Endothelial cell (in vitro differentiated cells): ENCODE results near the gene KRT14. TPM values are rescaled to one million over a fixed set of nuclear protein-coding genes. Genes with fewer than 3 reads are reported as not detected.

Source experiments
- DNase-seq: peaks from one replicate; pipeline ENCODE4 v3.0.0; 2021; ENCODE audit warnings: low spot score
- H3K27ac Mint-ChIP-seq: one replicate; pipeline ENCODE4 v1.8.0; 2021; ENCODE audit warnings: mixed read lengths, inconsistent platforms; ENCODE audit not compliant: unreplicated experiment
- H3K27me3 Mint-ChIP-seq: one replicate; pipeline ENCODE4 v1.8.0; 2021; ENCODE audit warnings: mild to moderate bottlenecking, moderate library complexity, mixed read lengths, inconsistent platforms; ENCODE audit not compliant: unreplicated experiment
- H3K36me3 Mint-ChIP-seq: one replicate; pipeline ENCODE4 v1.8.0; 2021; ENCODE audit warnings: mild to moderate bottlenecking, low read depth, mixed read lengths, inconsistent platforms; ENCODE audit not compliant: unreplicated experiment
- H3K4me1 Mint-ChIP-seq: one replicate; pipeline ENCODE4 v1.8.0; 2021; ENCODE audit warnings: mild to moderate bottlenecking, mixed read lengths, inconsistent platforms; ENCODE audit not compliant: unreplicated experiment
- H3K4me3 Mint-ChIP-seq: one replicate; pipeline ENCODE4 v1.8.0; 2021; ENCODE audit warnings: mild to moderate bottlenecking, mixed read lengths, inconsistent platforms; ENCODE audit not compliant: unreplicated experiment
- H3K9me3 Mint-ChIP-seq: one replicate; pipeline ENCODE4 v1.8.0; 2021; ENCODE audit warnings: mixed read lengths, inconsistent platforms; ENCODE audit not compliant: unreplicated experiment
- CTCF ChIP-seq: fragments of 200-600 bp; sonication (generic); IDR thresholded peaks from one replicate; pipeline ENCODE4 v1.5.0; 2021; ENCODE audit warnings: antibody characterized with exemption; ENCODE audit not compliant: unreplicated experiment
- total RNA-seq: library from RNA; stranded (reverse); fragmentation: NEBNext Ultra II Directional; extraction: Animal tissue kit (Norgen Biotek cat#: 25700); gene quantifications from one replicate; pipeline ENCODE4 v1.2.1, GENCODE V29; 2021; ENCODE audit not compliant: unreplicated experiment

The KRT14 gene
- total RNA-seq, 1 donor from 2014 or later = not detected

- H3K36me3 Mint-ChIP-seq = no peaks in the 10 kb centered on the region
- H3K4me1 Mint-ChIP-seq = no peaks in the 10 kb centered on the region
- H3K9me3 Mint-ChIP-seq = no peaks in the 10 kb centered on the region
- H3K27me3 Mint-ChIP-seq = peaks cover 1% of the 10 kb centered on the region
- no peak overlapping the region for H3K27ac Mint-ChIP-seq
- TF ChIP-seq CTCF = no peak
- DNase-seq = no peak
- no peak overlapping the region for H3K4me3 Mint-ChIP-seq
Observed at GRCh38 chr17:41595585-41595984, 8.9 kb upstream of the KRT14 start.

GRCh38 chr17:41594363-41594915 lies 7.7 kb upstream of the KRT14 start:
- no peak overlapping the region for H3K4me3 Mint-ChIP-seq
- H3K27ac Mint-ChIP-seq = no peak overlapping the region
- peaks cover 1% of the 10 kb centered on the region for H3K27me3 Mint-ChIP-seq
- no peak for DNase-seq
- no peaks in the 10 kb centered on the region for H3K9me3 Mint-ChIP-seq
- no peak for TF ChIP-seq CTCF
- no peaks in the 10 kb centered on the region for H3K36me3 Mint-ChIP-seq
- no peaks in the 10 kb centered on the region for H3K4me1 Mint-ChIP-seq

- no peak for TF ChIP-seq CTCF
- Mint-ChIP-seq H3K27ac (no peak overlapping the region), H3K27me3 (peaks cover 1% of the 10 kb centered on the region)
Observed at GRCh38 chr17:41593306-41593981, 6.7 kb upstream of the KRT14 start.

GRCh38 chr17:41592601-41593305 lies 6.1 kb upstream of the KRT14 start:
- H3K27ac Mint-ChIP-seq = no peak overlapping the region
- peaks cover 1% of the 10 kb centered on the region for H3K27me3 Mint-ChIP-seq
- no peaks in the 10 kb centered on the region for H3K4me1 Mint-ChIP-seq
- H3K36me3 Mint-ChIP-seq = no peaks in the 10 kb centered on the region
- H3K9me3 Mint-ChIP-seq = no peaks in the 10 kb centered on the region
- no peak overlapping the region for H3K4me3 Mint-ChIP-seq
- no peak for DNase-seq
- no peak for TF ChIP-seq CTCF

More at GRCh38 chr17:41593306-41593981, 6.7 kb upstream of the KRT14 start:
- H3K9me3 Mint-ChIP-seq = no peaks in the 10 kb centered on the region
- DNase-seq = no peak
- no peak overlapping the region for H3K4me3 Mint-ChIP-seq
- H3K4me1 Mint-ChIP-seq = no peaks in the 10 kb centered on the region
- no peaks in the 10 kb centered on the region for H3K36me3 Mint-ChIP-seq

- Mint-ChIP-seq H3K27me3 (peaks cover 3% of the 10 kb centered on the region), H3K27ac (no peak overlapping the region), H3K9me3 (no peaks in the 10 kb centered on the region), H3K4me1 (no peaks in the 10 kb centered on the region), H3K4me3 (no peak overlapping the region), H3K36me3 (no peaks in the 10 kb centered on the region)
- DNase-seq = no peak
- no peak for TF ChIP-seq CTCF
Observed at GRCh38 chr17:41589301-41589700, 2.6 kb upstream of the KRT14 start.
